GM13977 (cell line): ENCODE data around the gene SPRED2.
A peak's percentile ranks its signal among the peaks of the same experiment; 100 is the strongest.

ENCODE experiments used
- DNase-seq: peaks from one replicate; pipeline ENCODE4 v3.0.0; 2012; ENCODE audit warnings: low spot score
- in situ Hi-C: fragments of 300-500 bp; cut with MboI; formaldehyde crosslinking; loops from one replicate; pipeline ENCODE4 v1.12.0; 2022; ENCODE audit warnings: low sequenced_read_pairs, low pct_unique_long_range_greater_than_20kb, mixed read lengths, inconsistent platforms; ENCODE audit not compliant: unreplicated experiment
- TF ChIP-seq, protein P1 (sequence below): IDR thresholded peaks from 2 replicates; pipeline ENCODE4 v1.5.1; 2012; ENCODE audit warnings: mild to moderate bottlenecking, control low read depth; ENCODE audit not compliant: insufficient read depth; ENCODE audit errors: extremely low read depth, missing control alignments

The SPRED2 gene

DNA sequence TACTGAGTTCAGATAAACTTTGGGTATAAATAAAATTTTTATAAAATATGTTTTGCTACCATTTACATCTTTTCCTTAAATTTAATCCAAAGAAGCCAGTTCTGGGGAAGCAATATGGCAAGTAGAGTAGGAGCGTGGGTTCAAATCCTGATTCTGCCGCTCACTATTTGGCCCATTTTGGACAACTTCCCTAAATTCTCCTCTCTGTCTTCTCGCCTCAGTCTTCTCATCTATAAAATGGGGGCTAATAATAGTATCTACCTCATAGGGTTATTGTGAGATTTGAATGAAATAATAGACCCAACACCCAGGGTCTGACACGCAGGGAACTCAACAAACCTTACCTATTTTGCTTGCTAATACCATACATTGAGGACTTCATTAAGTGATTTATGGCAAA, 145.0 kb downstream of the SPRED2 start:
- TF ChIP-seq, protein P1, sequence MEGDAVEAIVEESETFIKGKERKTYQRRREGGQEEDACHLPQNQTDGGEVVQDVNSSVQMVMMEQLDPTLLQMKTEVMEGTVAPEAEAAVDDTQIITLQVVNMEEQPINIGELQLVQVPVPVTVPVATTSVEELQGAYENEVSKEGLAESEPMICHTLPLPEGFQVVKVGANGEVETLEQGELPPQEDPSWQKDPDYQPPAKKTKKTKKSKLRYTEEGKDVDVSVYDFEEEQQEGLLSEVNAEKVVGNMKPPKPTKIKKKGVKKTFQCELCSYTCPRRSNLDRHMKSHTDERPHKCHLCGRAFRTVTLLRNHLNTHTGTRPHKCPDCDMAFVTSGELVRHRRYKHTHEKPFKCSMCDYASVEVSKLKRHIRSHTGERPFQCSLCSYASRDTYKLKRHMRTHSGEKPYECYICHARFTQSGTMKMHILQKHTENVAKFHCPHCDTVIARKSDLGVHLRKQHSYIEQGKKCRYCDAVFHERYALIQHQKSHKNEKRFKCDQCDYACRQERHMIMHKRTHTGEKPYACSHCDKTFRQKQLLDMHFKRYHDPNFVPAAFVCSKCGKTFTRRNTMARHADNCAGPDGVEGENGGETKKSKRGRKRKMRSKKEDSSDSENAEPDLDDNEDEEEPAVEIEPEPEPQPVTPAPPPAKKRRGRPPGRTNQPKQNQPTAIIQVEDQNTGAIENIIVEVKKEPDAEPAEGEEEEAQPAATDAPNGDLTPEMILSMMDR = no peak
- in situ Hi-C loops = no loop called here

DNA sequence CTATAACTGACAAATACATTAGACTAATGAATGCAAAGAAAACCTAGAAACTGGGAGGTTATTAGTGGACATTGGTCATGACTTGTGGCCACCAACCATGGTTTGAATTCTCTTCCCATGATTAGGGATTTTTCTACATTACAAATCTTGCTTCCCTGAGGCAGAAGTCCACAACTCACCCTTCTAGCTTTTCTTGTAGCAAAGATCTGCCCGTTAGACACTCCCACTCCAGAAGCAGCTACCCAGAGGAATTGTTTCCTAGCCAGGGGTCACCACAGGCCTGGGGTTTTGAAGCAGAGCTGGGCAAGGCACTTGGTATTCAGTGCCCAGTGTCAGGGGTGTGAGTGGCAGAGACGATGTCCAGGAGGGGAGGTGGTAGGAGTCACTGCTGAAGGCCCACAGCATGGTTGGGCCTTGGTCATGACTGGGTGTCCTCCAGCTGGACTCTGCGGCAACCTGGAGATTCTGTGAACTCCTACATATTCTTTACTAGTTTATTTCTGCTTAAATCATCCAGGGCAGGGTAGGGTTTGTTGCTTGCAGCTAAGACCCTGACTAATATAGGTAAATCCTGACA, 149.8 kb downstream of the SPRED2 start:
- TF ChIP-seq, protein P1 = no peak
- in situ Hi-C loops = no loop called here
- DNase-seq = no peak

More for the DNA sequence above, 145.0 kb downstream of the SPRED2 start:
- DNase-seq = no peak

DNA sequence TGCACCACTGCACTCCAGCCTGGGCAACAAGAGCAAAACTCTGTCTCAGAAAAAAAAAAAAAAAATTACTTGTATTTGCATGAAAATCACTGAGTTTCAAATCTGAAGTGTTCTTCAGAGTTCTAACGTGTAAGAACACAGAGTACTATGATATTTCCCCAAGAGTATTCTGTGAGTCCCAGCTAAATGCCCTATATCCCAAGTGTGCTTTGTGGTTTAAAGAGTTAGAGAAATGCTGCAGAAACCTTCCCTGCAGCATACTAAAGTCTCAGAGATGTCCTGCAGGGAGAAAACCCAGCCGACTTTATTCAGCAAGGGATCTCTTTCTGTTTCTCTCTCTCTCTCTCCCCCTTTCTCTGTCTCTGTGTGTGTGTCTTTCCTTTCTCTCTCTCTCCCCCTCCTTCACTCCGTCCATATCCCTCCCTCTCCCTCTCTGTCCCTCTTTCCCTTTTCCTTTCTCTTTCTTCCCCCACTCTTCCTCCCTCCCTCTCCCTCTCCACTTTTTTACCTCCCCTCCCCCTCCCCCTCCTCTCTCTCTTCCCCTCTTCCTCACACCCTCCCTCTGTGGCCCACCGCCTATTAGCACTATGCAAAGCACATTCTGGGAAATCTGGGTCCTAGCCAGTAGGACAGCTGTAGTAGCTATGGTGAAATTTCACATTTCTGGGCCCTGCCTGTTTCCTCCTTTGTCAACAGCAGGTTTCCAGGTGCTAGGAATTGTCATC, 150.6 kb downstream of the SPRED2 start:
- TF ChIP-seq, protein P1 = no peak
- no peak for DNase-seq
- in situ Hi-C loops = no loop called here

- in situ Hi-C loops = no loop called here
- TF ChIP-seq, protein P1 = no peak
- DNase-seq = no peak
Measured at GRCh38 chr2:65279756-65280155, 152.6 kb downstream of the SPRED2 start.

GRCh38 chr2:65278531-65278981, 153.8 kb downstream of the SPRED2 start:
- TF ChIP-seq, protein P1 = no peak
- DNase-seq = no peak
- in situ Hi-C loops = no loop called here

DNA sequence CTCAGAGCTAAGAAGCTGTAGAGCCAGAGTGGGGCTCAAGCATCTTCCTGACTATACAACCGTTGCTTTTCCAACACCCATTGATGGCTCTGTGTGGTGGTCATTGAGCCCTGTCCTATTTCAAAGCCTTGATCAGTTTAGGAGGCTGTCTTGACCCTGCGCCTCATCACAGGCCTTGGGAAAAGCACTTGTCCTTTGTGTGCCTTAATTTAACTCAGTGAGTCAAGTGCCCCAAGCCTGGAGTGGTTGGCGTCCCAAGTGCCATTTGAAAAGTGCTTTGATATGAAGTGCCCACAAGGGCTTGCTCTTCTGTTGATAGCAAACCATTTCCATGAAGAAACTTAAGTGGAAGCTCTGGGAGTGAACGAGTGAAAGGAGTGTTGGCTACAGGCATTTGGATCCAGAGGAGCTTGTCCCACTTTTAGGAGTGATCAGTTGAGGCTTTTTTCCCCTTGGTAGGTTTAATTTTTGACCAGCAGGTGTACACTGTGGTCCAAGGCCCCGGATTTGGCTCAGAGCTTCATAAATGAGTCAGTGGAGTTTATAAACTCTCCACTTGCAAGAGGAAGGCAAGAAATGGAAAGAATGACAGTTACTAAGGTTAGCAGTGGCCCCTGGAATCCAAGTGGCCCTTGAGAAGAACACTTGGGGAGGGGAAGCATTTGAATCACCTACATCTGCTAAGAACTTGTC, 154.5 kb downstream of the SPRED2 start:
- TF ChIP-seq, protein P1 = peak; percentile 5
- DNase-seq = no peak

More for the DNA sequence above, 154.5 kb downstream of the SPRED2 start:
- in situ Hi-C loops = no loop called here
